Trophoblast cell (in vitro differentiated cells and primary cell): ENCODE data around the gene SYPL1.

Source experiments
- DNase-seq, 2 donors: peaks; one replicate each; pipeline ENCODE4 v3.0.0-alpha.2; 2016
- H2AFZ ChIP-seq: 2 replicates; pipeline ENCODE4 v1.6.1; 2013; ENCODE audit warnings: low read length, moderate library complexity, mild to moderate bottlenecking; ENCODE audit not compliant: insufficient read depth, poor library complexity
- H2AK5ac ChIP-seq: 2 replicates; pipeline ENCODE4 v1.6.1; 2013; ENCODE audit warnings: mild to moderate bottlenecking, low read length
- H2BK120ac ChIP-seq: 2 replicates; pipeline ENCODE4 v1.6.1; 2013; ENCODE audit warnings: low read length, mild to moderate bottlenecking, moderate library complexity; ENCODE audit not compliant: insufficient read depth, poor library complexity
- H2BK12ac ChIP-seq: 2 replicates; pipeline ENCODE4 v1.6.1; 2013; ENCODE audit warnings: mild to moderate bottlenecking, low read length, moderate library complexity
- H2BK5ac ChIP-seq: 2 replicates; pipeline ENCODE4 v1.6.1; 2013; ENCODE audit warnings: low read length, low read depth, moderate library complexity, mild to moderate bottlenecking; ENCODE audit not compliant: poor library complexity
- H3K14ac ChIP-seq: 2 replicates; pipeline ENCODE4 v1.6.1; 2013; ENCODE audit warnings: mild to moderate bottlenecking, low read length
- H3K18ac ChIP-seq: 2 replicates; pipeline ENCODE4 v1.6.1; 2013; ENCODE audit warnings: mild to moderate bottlenecking, low read length
- H3K23ac ChIP-seq: 2 replicates; pipeline ENCODE4 v1.6.1; 2013; ENCODE audit warnings: low read length
- H3K27ac ChIP-seq: 2 replicates; pipeline ENCODE4 v1.5.1; 2013; ENCODE audit warnings: low read depth, mild to moderate bottlenecking, inconsistent platforms, low read length, moderate library complexity
- H3K27me3 ChIP-seq: 2 replicates; pipeline ENCODE4 v1.6.1; 2013; ENCODE audit warnings: inconsistent platforms, mild to moderate bottlenecking, low read length, moderate library complexity; ENCODE audit not compliant: insufficient read depth
- H3K36me3 ChIP-seq, 2 experiments: 1 replicate in 1 of 2; 2 replicates in 1 of 2; pipeline ENCODE4 v1.6.1; 2013; ENCODE audit warnings: low read length in 2 of 2, mild to moderate bottlenecking in 2 of 2, moderate library complexity in 1 of 2; ENCODE audit not compliant: insufficient read depth in 2 of 2, control insufficient read depth in 1 of 2
- H3K4ac ChIP-seq: 2 replicates; pipeline ENCODE4 v1.6.1; 2013; ENCODE audit warnings: low read depth, mild to moderate bottlenecking, low read length, moderate library complexity
- H3K4me1 ChIP-seq, 2 experiments: 1 replicate in 1 of 2; 2 replicates in 1 of 2; pipeline ENCODE4 v1.6.1; 2013; ENCODE audit warnings: low read length in 2 of 2, mild to moderate bottlenecking in 2 of 2, moderate library complexity in 1 of 2; ENCODE audit not compliant: insufficient read depth in 2 of 2, control insufficient read depth in 1 of 2
- H3K4me2 ChIP-seq: 2 replicates; pipeline ENCODE4 v1.6.1; 2013; ENCODE audit warnings: inconsistent platforms, mild to moderate bottlenecking, low read length, moderate library complexity
- H3K4me3 ChIP-seq: 2 replicates; pipeline ENCODE4 v1.5.1; 2013; ENCODE audit warnings: mild to moderate bottlenecking, low read depth, low read length, inconsistent platforms
- H3K79me1 ChIP-seq: one replicate; pipeline ENCODE4 v1.6.1; 2013; ENCODE audit warnings: low read length
- H3K79me2 ChIP-seq: 2 replicates; pipeline ENCODE4 v1.6.1; 2013; ENCODE audit warnings: low read length, mild to moderate bottlenecking; ENCODE audit not compliant: control insufficient read depth, insufficient read depth, poor library complexity
- H3K9ac ChIP-seq: 2 replicates; pipeline ENCODE4 v1.6.1; 2013; ENCODE audit warnings: mild to moderate bottlenecking, low read length
- H3K9me3 ChIP-seq: 2 replicates; pipeline ENCODE4 v1.6.1; 2013; ENCODE audit warnings: low read depth, mild to moderate bottlenecking, control low read depth, inconsistent platforms, low read length; ENCODE audit not compliant: insufficient read depth
- H4K12ac ChIP-seq: 2 replicates; pipeline ENCODE4 v1.6.1; 2013; ENCODE audit warnings: low read depth, mild to moderate bottlenecking, low read length, moderate library complexity
- H4K8ac ChIP-seq: 2 replicates; pipeline ENCODE4 v1.6.1; 2013; ENCODE audit warnings: low read depth, mild to moderate bottlenecking, low read length, moderate library complexity
- H4K91ac ChIP-seq: one replicate; pipeline ENCODE4 v1.6.1; 2013; ENCODE audit warnings: low read depth, mild to moderate bottlenecking, low read length, moderate library complexity
- WGBS: extraction: QIAGEN DNeasy Blood & Tissue Kit; methylation state at CpG from one replicate; pipeline ENCODE4 v1.1.7; 2013; ENCODE audit warnings: missing lambda C conversion rate; ENCODE audit not compliant: insufficient read length, insufficient coverage; ENCODE audit errors: extremely low coverage; 5-methylcytosine and 5-hydroxymethylcytosine counted together

Gene SYPL1

DNA sequence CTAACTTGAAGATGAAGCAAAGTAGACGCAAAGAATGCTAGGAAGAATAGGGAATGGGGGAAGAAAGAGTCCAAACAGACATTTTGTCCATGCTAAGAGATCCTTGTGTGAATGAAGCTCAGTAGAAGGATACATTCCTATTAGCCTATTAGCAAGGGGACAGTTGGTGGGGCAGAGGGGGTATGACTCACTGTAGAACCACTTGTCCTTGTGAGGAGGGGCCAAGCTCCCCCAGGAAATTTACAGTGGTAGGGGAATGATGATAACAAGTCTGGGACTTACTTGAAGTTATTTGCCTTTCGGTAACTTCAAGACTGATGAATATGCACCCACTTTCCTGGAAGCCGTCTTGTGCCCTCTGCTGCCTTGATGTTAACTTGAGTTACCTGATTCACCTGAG lies 17.2 kb upstream of the SYPL1 start:
- Histone ChIP-seq H3K36me3 (no peaks in the 10 kb centered on the region), H3K27ac (no peak overlapping the region), H4K91ac (no peak overlapping the region), H3K23ac (no peak overlapping the region), H3K14ac (no peak overlapping the region), H2BK12ac (no peak overlapping the region), H3K4me1 (no peaks in the 10 kb centered on the region), H3K4me3 (no peak overlapping the region), H3K9ac (no peak overlapping the region), H2AFZ (no peak overlapping the region), H3K4me2 (no peak overlapping the region), H2AK5ac (no peak overlapping the region), H3K18ac (no peak overlapping the region), H3K27me3 (no peaks in the 10 kb centered on the region), H3K79me2 (no peaks in the 10 kb centered on the region), H2BK5ac (no peak overlapping the region), H3K79me1 (no peaks in the 10 kb centered on the region), H3K9me3 (no peaks in the 10 kb centered on the region), H3K4ac (no peak overlapping the region), H4K12ac (no peak overlapping the region), H2BK120ac (no peak overlapping the region), H4K8ac (no peak overlapping the region)
- WGBS: no CpG with 5 or more reads among the region's 3 CpGs
- no peak for DNase-seq

DNA sequence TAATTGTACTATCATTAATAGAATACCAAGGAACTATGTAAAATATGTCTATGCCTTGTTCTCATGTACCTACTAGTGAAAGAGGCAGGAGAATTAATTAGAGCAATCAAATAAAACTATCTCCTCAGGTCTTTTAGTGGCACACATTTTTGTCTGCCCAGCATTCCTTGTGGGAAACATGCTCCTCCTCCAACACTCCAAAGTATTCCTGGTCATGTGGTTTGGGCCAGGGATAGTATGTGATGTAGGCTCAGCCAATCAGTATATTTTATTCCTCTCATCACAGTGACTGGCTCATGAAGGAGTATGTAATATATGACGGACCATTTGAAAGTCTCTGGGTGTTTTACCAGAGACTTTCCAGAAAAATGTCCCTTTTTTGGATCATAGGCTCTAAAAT lies 16.7 kb upstream of the SYPL1 start:
- no peaks in the 10 kb centered on the region for H3K27me3 ChIP-seq
- no peak overlapping the region for H3K27ac ChIP-seq
- no peaks in the 10 kb centered on the region for H3K36me3 ChIP-seq
- no peak overlapping the region for H3K23ac ChIP-seq
- H2AFZ ChIP-seq: no peak overlapping the region
- no peaks in the 10 kb centered on the region for H3K79me1 ChIP-seq
- H3K4me1 ChIP-seq: no peaks in the 10 kb centered on the region
- peak in 1 of 2 donors; percentile 8 for DNase-seq
- H4K12ac ChIP-seq: no peak overlapping the region
- H3K18ac ChIP-seq: no peak overlapping the region
- WGBS: no CpG with 5 or more reads among the region's 1 CpG
- no peak overlapping the region for H2BK12ac ChIP-seq
- no peak overlapping the region for H2BK5ac ChIP-seq
- H3K4me2 ChIP-seq: no peak overlapping the region
- no peaks in the 10 kb centered on the region for H3K9me3 ChIP-seq
- no peak overlapping the region for H3K9ac ChIP-seq
- no peak overlapping the region for H2BK120ac ChIP-seq
- H3K79me2 ChIP-seq: no peaks in the 10 kb centered on the region
- no peak overlapping the region for H3K4me3 ChIP-seq
- no peak overlapping the region for H4K91ac ChIP-seq
- no peak overlapping the region for H4K8ac ChIP-seq
- no peak overlapping the region for H2AK5ac ChIP-seq
- no peak overlapping the region for H3K4ac ChIP-seq
- H3K14ac ChIP-seq: no peak overlapping the region

DNA sequence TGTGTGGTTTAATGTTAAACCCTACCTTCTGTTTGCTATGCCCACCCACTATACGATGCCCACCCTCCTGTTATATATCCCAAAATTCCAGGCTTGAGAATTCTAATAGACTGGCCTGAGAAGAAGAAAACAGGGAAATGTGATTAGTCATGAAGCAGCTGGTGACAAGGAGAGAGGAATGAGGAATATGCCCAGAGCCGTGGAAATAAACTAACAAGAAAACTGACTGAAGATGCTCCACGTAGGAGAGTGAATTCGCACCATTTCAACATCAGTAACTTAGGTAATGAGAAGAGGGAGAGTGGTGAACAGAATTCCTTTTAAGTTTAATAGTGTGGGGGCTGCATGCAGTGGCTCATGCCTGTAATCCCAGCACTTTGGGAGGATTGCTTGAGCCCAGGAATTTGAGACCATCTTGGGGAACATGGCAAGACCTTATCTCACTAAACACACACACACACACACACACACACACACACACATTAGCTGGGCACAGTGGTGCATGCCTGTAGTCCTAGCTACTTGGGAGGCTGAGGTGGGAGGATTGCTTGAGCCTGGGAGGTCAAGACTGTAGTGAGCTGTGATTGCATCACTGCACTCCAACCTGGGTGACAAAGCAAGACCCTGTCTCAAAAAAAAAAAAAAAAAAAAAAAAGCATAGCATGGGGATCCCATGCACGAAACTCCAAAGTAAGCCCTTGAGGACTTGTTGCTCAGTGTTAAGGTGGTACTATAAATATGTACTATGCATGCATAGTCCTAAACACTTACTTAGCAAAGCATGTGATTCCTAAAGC lies 16.1 kb upstream of the SYPL1 start:
- no peak overlapping the region for H3K18ac ChIP-seq
- H3K36me3 ChIP-seq: no peaks in the 10 kb centered on the region
- no peak overlapping the region for H2BK12ac ChIP-seq
- H3K9ac ChIP-seq: no peak overlapping the region
- H3K4me1 ChIP-seq: no peaks in the 10 kb centered on the region
- no peaks in the 10 kb centered on the region for H3K27me3 ChIP-seq
- no peak overlapping the region for H3K23ac ChIP-seq
- H2BK5ac ChIP-seq: no peak overlapping the region
- H3K79me2 ChIP-seq: no peaks in the 10 kb centered on the region
- no peak overlapping the region for H3K27ac ChIP-seq
- H3K14ac ChIP-seq: no peak overlapping the region
- H2AFZ ChIP-seq: no peak overlapping the region
- no peak overlapping the region for H4K8ac ChIP-seq
- no peak overlapping the region for H4K12ac ChIP-seq
- H3K9me3 ChIP-seq: no peaks in the 10 kb centered on the region
- WGBS: no CpG with 5 or more reads among the region's 5 CpGs
- DNase-seq: peak; percentile 36 to 72
- H3K79me1 ChIP-seq: no peaks in the 10 kb centered on the region
- H3K4me2 ChIP-seq: no peak overlapping the region
- no peak overlapping the region for H2BK120ac ChIP-seq
- H3K4ac ChIP-seq: no peak overlapping the region
- no peak overlapping the region for H4K91ac ChIP-seq
- H3K4me3 ChIP-seq: no peak overlapping the region
- H2AK5ac ChIP-seq: no peak overlapping the region

DNA sequence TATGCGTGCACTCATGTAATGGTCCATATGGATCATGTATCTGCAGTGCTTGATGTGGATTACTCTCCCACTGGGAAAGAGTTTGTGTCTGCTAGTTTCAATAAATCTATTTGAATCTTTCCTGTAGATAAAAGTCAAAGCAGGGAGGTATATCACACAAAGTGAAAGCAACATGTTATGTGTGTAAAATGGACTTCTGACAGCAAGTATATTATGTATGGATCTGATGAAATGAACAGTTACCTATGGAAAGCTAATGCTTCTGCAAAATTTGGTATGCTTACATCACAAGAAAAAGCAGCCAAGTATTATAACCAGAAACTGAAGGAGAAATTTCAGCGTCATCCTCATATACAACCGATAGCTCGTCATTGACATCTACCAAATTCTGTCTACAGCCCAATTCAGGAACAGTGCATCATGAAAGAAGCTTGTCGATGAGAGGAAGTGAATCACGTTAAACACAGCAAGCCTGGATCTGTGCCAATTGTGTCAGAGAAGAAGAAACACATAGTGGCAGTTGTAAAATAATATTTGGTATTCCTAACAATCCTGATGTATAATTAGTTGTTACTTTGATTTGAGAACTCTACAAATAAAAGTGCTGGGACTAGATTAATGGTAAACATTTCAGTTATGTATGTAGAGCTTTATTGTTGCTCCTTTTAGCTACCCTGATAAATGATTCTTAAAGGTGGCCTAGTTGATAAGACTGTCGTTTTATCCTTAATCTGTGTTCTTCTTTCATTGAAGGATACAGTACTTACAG lies 14.2 kb upstream of the SYPL1 start:
- Histone ChIP-seq H2AFZ (no peak overlapping the region), H4K8ac (no peak overlapping the region), H3K4me1 (no peaks in the 10 kb centered on the region), H3K27me3 (no peaks in the 10 kb centered on the region), H3K79me2 (no peaks in the 10 kb centered on the region), H3K9me3 (no peaks in the 10 kb centered on the region), H3K79me1 (no peaks in the 10 kb centered on the region), H3K9ac (no peak overlapping the region), H3K27ac (no peak overlapping the region), H3K23ac (no peak overlapping the region), H2BK120ac (no peak overlapping the region), H4K12ac (no peak overlapping the region), H3K18ac (no peak overlapping the region), H3K4ac (no peak overlapping the region), H4K91ac (no peak overlapping the region), H2BK5ac (no peak overlapping the region), H2AK5ac (no peak overlapping the region), H3K36me3 (no peaks in the 10 kb centered on the region), H3K4me2 (no peak overlapping the region), H3K14ac (no peak overlapping the region), H3K4me3 (no peak overlapping the region), H2BK12ac (no peak overlapping the region)
- peak in 1 of 2 donors; percentile 35 for DNase-seq
- no CpG with 5 or more reads among the region's 7 CpGs for WGBS
